ENCODE results near the gene MPV17L2. TPM values are rescaled to one million over a fixed set of nuclear protein-coding genes. Genes with fewer than 3 reads are reported as not detected.

The MPV17L2 gene
- total and polyA plus RNA-seq, 2 donors (not counting 1 experiment from before 2014, with no cell fraction given): 8.6 to 23.0 TPM

DNA sequence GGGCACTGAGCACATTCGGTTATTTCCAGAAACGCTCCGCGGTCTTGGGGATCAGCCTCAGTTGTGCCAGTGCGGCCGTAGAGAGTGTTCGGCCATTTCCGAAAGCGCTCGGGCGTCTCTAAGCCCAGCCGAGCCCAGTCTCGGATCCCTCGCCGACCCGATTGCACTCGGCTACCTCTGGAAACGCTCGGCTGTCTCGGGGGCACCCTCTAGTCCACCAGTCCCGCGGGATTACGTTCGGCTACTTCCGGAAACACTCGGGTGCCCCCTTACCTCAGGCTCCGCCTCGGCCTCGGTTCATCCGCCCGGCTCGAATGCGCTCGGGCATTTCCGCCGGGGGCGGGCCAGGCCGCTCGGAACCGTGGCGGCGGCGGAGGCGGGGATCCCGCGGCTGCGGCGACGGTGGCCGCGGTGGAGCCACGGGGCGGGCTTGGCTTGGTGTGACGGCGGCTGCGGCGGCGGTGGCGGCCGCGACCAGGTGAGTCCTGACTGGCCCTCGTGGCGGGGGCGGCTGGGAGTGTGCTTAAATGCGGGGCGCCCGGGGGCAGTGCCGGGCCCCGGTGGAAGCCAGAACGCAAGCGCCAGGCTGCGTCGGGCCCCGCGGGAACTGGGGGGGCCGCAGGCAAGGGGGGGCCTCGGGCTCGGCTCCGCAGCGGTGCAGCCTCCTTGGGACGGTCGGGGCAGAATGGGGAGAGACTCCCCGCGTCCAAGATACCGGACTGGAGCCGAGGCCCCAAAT, 40.0 kb upstream of the MPV17L2 start, which contains the start of gene PIK3R2:
PIK3R2 (plus strand) TSS at position 347 of the 739 bp plus-strand sequence. CDS start 2,717 bp downstream, outside the sequence.
- Histone ChIP-seq H3K4me3 (ENCODE audit: control extremely low read depth in 1 of 5, extremely low read depth in 1 of 5, insufficient read depth in 1 of 5, low read depth in 2 of 5, low read length in 4 of 5) (peak within 1 kb of the TSS; percentile 63 to 88 (median 70)), H3K27ac (ENCODE audit: low read length in 2 of 2) (peak within 1 kb of the TSS; percentile 90 to 93), H3K9ac (ENCODE audit: low read length) (peak within 1 kb of the TSS; percentile 77), H4K20me1 (ENCODE audit: control insufficient read depth, insufficient read depth, low read length, poor library complexity, severe bottlenecking) (peaks cover 17% of the 10 kb centered on the region), H3K27me3 (replicated peaks in 1 of 4; ENCODE audit: control extremely low read depth in 1 of 4, control insufficient read depth in 3 of 4, insufficient read depth in 4 of 4, low read length in 3 of 4) (no peaks in the 10 kb centered on the region), H3K36me3 (replicated peaks in 1 of 2; ENCODE audit: control extremely low read depth in 1 of 2, control insufficient read depth in 1 of 2, extremely low read depth in 1 of 2, insufficient read depth in 2 of 2, low read length in 1 of 2) (peaks cover 0 to 13% of the 10 kb centered on the region in 2 experiments), H3K9me3 (ENCODE audit: control extremely low read depth in 1 of 3, control insufficient read depth in 2 of 3, insufficient read depth in 1 of 3, low read length in 2 of 3) (no peaks in the 10 kb centered on the region), H3K4me2 (replicated peaks; ENCODE audit: low read depth, low read length, poor library complexity, severe bottlenecking) (peak within 1 kb of the TSS; percentile 99), H3K79me2 (ENCODE audit: control insufficient read depth, insufficient read depth, low read length) (peaks cover 10% of the 10 kb centered on the region), H2AFZ (ENCODE audit: insufficient read depth, low read depth, low read length, poor library complexity, severe bottlenecking) (peak within 1 kb of the TSS; percentile 73), H3K4me1 (ENCODE audit: control insufficient read depth in 2 of 2, insufficient read depth in 2 of 2, low read length in 2 of 2) (peaks cover 14 to 25% of the 10 kb centered on the region in 2 donors)
- CTCF ChIA-PET: interaction anchor here (0.6 to 2.3 kb wide), 17 partner anchors 8 to 220 kb away, joined by 3 to 16 read pairs (median 5); partner anchors contain the start of genes ARRDC2, CCDC124, IFI30 and MAST3
- ATAC-seq (ENCODE audit: low read depth) (peak; percentile 79), DNase-seq (peak; percentile 98)
- under 1% methylated on average over 86 of the region's 86 CpGs for WGBS (ENCODE audit: insufficient coverage)
- Mint-ChIP-seq H3K27ac (peak within 1 kb of the TSS; percentile 95), H3K4me1 (peaks cover 23% of the 10 kb centered on the region), H3K9me3 (ENCODE audit: insufficient read depth) (no peaks in the 10 kb centered on the region), H3K4me3 (peak within 1 kb of the TSS; percentile 89), H3K27me3 (no peaks in the 10 kb centered on the region)
- POLR2A ChIA-PET: interaction anchor here (0.6 to 2.5 kb wide), 13 partner anchors 11 to 145 kb away, joined by 3 to 17 read pairs (median 5); partner anchors contain the start of genes ARRDC2, MAST3 and MPV17L2
- TF ChIP-seq, protein P1, sequence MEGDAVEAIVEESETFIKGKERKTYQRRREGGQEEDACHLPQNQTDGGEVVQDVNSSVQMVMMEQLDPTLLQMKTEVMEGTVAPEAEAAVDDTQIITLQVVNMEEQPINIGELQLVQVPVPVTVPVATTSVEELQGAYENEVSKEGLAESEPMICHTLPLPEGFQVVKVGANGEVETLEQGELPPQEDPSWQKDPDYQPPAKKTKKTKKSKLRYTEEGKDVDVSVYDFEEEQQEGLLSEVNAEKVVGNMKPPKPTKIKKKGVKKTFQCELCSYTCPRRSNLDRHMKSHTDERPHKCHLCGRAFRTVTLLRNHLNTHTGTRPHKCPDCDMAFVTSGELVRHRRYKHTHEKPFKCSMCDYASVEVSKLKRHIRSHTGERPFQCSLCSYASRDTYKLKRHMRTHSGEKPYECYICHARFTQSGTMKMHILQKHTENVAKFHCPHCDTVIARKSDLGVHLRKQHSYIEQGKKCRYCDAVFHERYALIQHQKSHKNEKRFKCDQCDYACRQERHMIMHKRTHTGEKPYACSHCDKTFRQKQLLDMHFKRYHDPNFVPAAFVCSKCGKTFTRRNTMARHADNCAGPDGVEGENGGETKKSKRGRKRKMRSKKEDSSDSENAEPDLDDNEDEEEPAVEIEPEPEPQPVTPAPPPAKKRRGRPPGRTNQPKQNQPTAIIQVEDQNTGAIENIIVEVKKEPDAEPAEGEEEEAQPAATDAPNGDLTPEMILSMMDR (IDR thresholded peaks at IDR 0.05): peak; percentile 59
- TF ChIP-seq EZH2 (IDR thresholded peaks at IDR 0.05; ENCODE audit: borderline replicate concordance, insufficient read depth, low read depth, low read length, poor library complexity, severe bottlenecking): no peak
- intact Hi-C loops (cut with micrococcal nuclease): loop anchor here (1.0 to 2.0 kb wide), 9 partner anchors 8 to 220 kb away; partner anchors contain the start of genes CCDC124 and RAB3A
